Activated CD8-positive, alpha-beta T cell treated with anti-CD3 and anti-CD28 coated beads, Interleukin-2, amount 10 ng/mL, durations not matched to agents 7 days and 5 days (primary cell): ENCODE data around the gene KRTCAP3. TPM values are rescaled to one million over a fixed set of nuclear protein-coding genes. Genes with fewer than 3 reads are reported as not detected.

Experiments
- ATAC-seq: fragments of 150-1000 bp; cut with Tn5 transposase; one replicate; pipeline ENCODE4 v1.10.0; 2021; ENCODE audit warnings: moderate library complexity
- CTCF ChIA-PET: fragments of 350-600 bp; sonication (Branson Sonifier 250); formaldehyde crosslinking; loops from one replicate; lab custom pipeline; 2021; ENCODE audit warnings: antibody characterized with exemption; lab: Charles Lee
- POLR2A ChIA-PET: fragments of 350-600 bp; sonication (Branson Sonifier 250); formaldehyde crosslinking; loops from one replicate; lab custom pipeline; 2021; ENCODE audit warnings: antibody characterized with exemption; lab: Charles Lee
- DNase-seq: peaks from one replicate; pipeline ENCODE4 v3.0.0-alpha.2; 2020
- H3K27ac Mint-ChIP-seq: one replicate; pipeline ENCODE4 v1.8.0; 2021; ENCODE audit warnings: mild to moderate bottlenecking, mixed read lengths
- H3K27me3 Mint-ChIP-seq: one replicate; pipeline ENCODE4 v1.8.0; 2021; ENCODE audit warnings: low read depth, mixed read lengths
- H3K36me3 Mint-ChIP-seq: one replicate; pipeline ENCODE4 v1.8.0; 2021; ENCODE audit warnings: low read depth, mixed read lengths
- H3K4me1 Mint-ChIP-seq: one replicate; pipeline ENCODE4 v1.8.0; 2021; ENCODE audit warnings: low read depth, mixed read lengths
- H3K4me3 Mint-ChIP-seq: one replicate; pipeline ENCODE4 v1.8.0; 2021; ENCODE audit warnings: mild to moderate bottlenecking, mixed read lengths
- H3K9me3 Mint-ChIP-seq: one replicate; pipeline ENCODE4 v1.8.0; 2022; ENCODE audit warnings: mixed read lengths; ENCODE audit not compliant: insufficient read depth
- total RNA-seq, 2 experiments: library from RNA; stranded (reverse); gene quantifications; one replicate each; pipeline ENCODE4 v1.2.3, GENCODE V29; 2021

The KRTCAP3 gene
- total RNA-seq, 2 experiments from 2014 or later = 5.6 to 6.6 TPM

DNA sequence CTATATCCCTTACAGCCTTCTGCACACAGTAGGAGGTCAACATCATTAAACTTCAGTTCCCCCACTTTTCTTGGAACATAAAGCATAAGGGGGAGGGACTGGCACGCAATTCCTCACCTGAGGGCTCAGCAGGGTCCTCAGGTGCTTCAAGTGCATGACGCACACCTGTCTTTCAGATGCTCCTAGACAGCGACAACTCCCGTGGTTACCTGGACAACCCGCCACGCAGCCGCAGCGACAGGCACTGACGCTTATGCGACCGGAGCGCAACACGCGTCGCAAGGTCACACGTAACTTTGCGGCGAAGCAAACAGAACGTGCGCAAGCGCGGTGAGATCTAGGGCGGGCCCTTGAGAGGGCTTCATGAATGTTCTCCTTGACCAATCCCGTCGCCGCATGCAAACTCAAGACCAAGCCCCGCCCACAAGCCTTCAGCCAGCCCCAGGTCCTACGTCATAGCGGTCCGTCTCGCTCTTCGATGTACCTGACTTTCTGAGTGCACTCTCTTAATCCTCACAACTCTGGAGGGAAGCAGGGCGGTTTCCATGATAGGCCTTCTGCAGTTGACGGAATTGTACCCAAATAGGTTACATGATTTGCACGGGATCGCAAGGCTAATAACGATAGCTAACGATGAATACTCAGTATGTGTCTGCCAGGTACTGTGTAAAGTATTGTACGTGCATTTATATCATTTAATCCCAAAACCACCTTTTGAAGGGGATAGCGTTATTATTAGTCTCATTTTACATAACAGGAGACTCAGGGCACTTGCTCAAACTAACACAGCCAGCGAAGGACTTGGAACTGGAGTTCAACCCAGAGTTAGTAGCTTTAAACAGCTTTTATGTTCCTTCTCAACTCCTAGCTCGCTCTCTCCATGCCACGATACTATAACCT lies 47.6 kb downstream of the KRTCAP3 start, which contains the start of gene IFT172:
IFT172 (minus strand) TSS at position 246 of the 900 bp plus-strand sequence; CDS start at position 156, 90 bp downstream.
- no peaks in the 10 kb centered on the region for H3K36me3 Mint-ChIP-seq
- peak; percentile 100 for DNase-seq
- H3K4me1 Mint-ChIP-seq = peaks cover 29% of the 10 kb centered on the region
- CTCF ChIA-PET = interaction anchor here (1.2 to 3.6 kb wide), 2 partner anchors 120 to 193 kb away, joined by 3 to 15 read pairs; no protein-coding TSS in a partner anchor
- peak; percentile 95 for ATAC-seq
- peak within 1 kb of the TSS; percentile 77 for H3K4me3 Mint-ChIP-seq
- peaks cover 14% of the 10 kb centered on the region for H3K27me3 Mint-ChIP-seq
- H3K9me3 Mint-ChIP-seq = no peaks in the 10 kb centered on the region
- H3K27ac Mint-ChIP-seq = peak within 1 kb of the TSS; percentile 88
- POLR2A ChIA-PET = interaction anchor here (1.2 kb wide), 1 partner anchor 80 kb away, joined by 3 read pairs; the partner anchor contains the start of gene PPM1G

GRCh38 chr2:27492557-27492956 lies 50.4 kb downstream of the KRTCAP3 start:
- peaks cover 35% of the 10 kb centered on the region for H3K4me1 Mint-ChIP-seq
- no peak overlapping the region for H3K27ac Mint-ChIP-seq
- no peak for ATAC-seq
- ChIA-PET CTCF (no interaction called here), POLR2A (no interaction called here)
- H3K36me3 Mint-ChIP-seq = no peaks in the 10 kb centered on the region
- H3K4me3 Mint-ChIP-seq = no peak overlapping the region
- no peaks in the 10 kb centered on the region for H3K9me3 Mint-ChIP-seq
- no peak for DNase-seq
- H3K27me3 Mint-ChIP-seq = peaks cover 37% of the 10 kb centered on the region

- no peak for ATAC-seq
- peaks cover 31% of the 10 kb centered on the region for H3K4me1 Mint-ChIP-seq
- H3K4me3 Mint-ChIP-seq = no peak overlapping the region
- CTCF ChIA-PET = interaction anchor here (1.7 kb wide), 1 partner anchor 210 kb away, joined by 4 read pairs; no protein-coding TSS in a partner anchor
- H3K27ac Mint-ChIP-seq = no peak overlapping the region
- no peaks in the 10 kb centered on the region for H3K36me3 Mint-ChIP-seq
- peaks cover 50% of the 10 kb centered on the region for H3K27me3 Mint-ChIP-seq
- DNase-seq = no peak
- POLR2A ChIA-PET = no interaction called here
- H3K9me3 Mint-ChIP-seq = no peaks in the 10 kb centered on the region
These were observed 51.7 kb downstream of the KRTCAP3 start for GRCh38 chr2:27493948-27494283.

Other genes with a start within 250 kb of the KRTCAP3 start
- 10 to 100 TPM; 60.2 to 64.7 TPM for gene ATRAID, start 230.3 kb upstream of the KRTCAP3 start, total RNA-seq
- 10 to 100 TPM; 41.5 to 47.4 TPM for gene SLC5A6, start 230.1 kb upstream of the KRTCAP3 start, total RNA-seq
- gene CAD, start 225.0 kb upstream of the KRTCAP3 start, total RNA-seq = 10 to 100 TPM; 83.7 to 85.1 TPM
- not detected for gene SLC30A3, start 179.3 kb upstream of the KRTCAP3 start, total RNA-seq
- not detected for gene DNAJC5G, start 166.9 kb upstream of the KRTCAP3 start, total RNA-seq
- under 1 TPM; 0.26 to 0.31 TPM for gene TRIM54, start 160.0 kb upstream of the KRTCAP3 start, total RNA-seq
- gene UCN, start 133.9 kb upstream of the KRTCAP3 start, total RNA-seq = 1 to 10 TPM; 2.2 to 2.6 TPM
- 10 to 100 TPM; 78.0 to 80.5 TPM for gene MPV17, start 119.3 kb upstream of the KRTCAP3 start, total RNA-seq
- 10 to 100 TPM; 60.9 to 62.6 TPM for gene GTF3C2, start 85.6 kb upstream of the KRTCAP3 start, total RNA-seq
- 10 to 100 TPM; 34.5 to 37.0 TPM for gene EIF2B4, start 72.0 kb upstream of the KRTCAP3 start, total RNA-seq
- gene SNX17, start 71.8 kb upstream of the KRTCAP3 start, total RNA-seq = 100 to 1,000 TPM; 119 to 120 TPM
- gene ZNF513, start 61.6 kb upstream of the KRTCAP3 start, total RNA-seq = 10 to 100 TPM; 11.8 to 13.3 TPM
- 100 to 1,000 TPM; 130 to 136 TPM for gene PPM1G, start 32.8 kb upstream of the KRTCAP3 start, total RNA-seq
- gene NRBP1, start 13.8 kb upstream of the KRTCAP3 start, total RNA-seq = 10 to 100 TPM; 91.2 to 91.3 TPM
- 10 to 100 TPM; 10.0 to 11.2 TPM for gene IFT172, start 47.4 kb downstream of the KRTCAP3 start, total RNA-seq
- not detected for gene FNDC4, start 52.8 kb downstream of the KRTCAP3 start, total RNA-seq
- not detected for gene GCKR, start 54.5 kb downstream of the KRTCAP3 start, total RNA-seq
- 10 to 100 TPM; 37.0 to 39.0 TPM for gene ZNF512, start 140.7 kb downstream of the KRTCAP3 start, total RNA-seq
- 1 to 10 TPM; 1.5 to 1.6 TPM for gene CCDC121, start 186.6 kb downstream of the KRTCAP3 start, total RNA-seq
- gene GPN1, start 186.7 kb downstream of the KRTCAP3 start, total RNA-seq = 10 to 100 TPM; 39.7 to 41.4 TPM
- gene SUPT7L, start 221.2 kb downstream of the KRTCAP3 start, total RNA-seq = 10 to 100 TPM; 30.1 to 30.8 TPM
- 10 to 100 TPM; 24.2 to 25.2 TPM for gene SLC4A1AP, start 221.5 kb downstream of the KRTCAP3 start, total RNA-seq